ENCODE measurements around the gene RNF215. TPM values are rescaled to one million over a fixed set of nuclear protein-coding genes. Genes with fewer than 3 reads are reported as not detected.

RNF215 gene
- total RNA-seq, 3 donors from 2014 or later (not counting 1 experiment from before 2014, with no cell fraction given), result 7.5 to 9.8 (median 9.5) TPM

DNA sequence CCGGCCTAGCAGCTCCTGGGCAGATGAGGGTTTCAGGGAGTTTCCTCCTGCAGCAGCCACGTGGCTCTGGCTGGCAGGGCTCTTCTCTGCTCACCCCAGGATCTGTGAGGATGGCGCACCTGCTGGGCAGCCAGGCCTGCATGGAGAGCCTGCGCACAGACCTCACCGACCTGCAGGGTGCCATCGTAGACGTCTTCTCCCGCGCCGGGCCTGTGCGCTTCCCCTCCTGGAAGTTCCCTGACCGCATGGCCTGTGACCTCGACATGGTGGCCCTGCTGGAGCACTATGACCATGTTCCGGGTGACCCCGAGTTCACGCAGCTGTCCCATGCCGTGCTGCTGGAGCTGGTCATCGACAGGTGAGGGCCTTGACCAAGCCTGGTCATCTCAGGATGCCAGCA, 21.3 kb downstream of the RNF215 start:
- DNase-seq, result no peak
- no peak overlapping the region for H3K4me3 ChIP-seq (ENCODE audit: low read length)
- no peak overlapping the region for H3K27ac ChIP-seq (ENCODE audit: low read length)
- H3K9me3 Mint-ChIP-seq, result no peaks in the 10 kb centered on the region
- no peaks in the 10 kb centered on the region for H3K36me3 Mint-ChIP-seq
- H3K27me3 ChIP-seq (ENCODE audit: control insufficient read depth, insufficient read depth, low read length), result no peaks in the 10 kb centered on the region
- ATAC-seq, result no peak
- TF ChIP-seq, protein P1, sequence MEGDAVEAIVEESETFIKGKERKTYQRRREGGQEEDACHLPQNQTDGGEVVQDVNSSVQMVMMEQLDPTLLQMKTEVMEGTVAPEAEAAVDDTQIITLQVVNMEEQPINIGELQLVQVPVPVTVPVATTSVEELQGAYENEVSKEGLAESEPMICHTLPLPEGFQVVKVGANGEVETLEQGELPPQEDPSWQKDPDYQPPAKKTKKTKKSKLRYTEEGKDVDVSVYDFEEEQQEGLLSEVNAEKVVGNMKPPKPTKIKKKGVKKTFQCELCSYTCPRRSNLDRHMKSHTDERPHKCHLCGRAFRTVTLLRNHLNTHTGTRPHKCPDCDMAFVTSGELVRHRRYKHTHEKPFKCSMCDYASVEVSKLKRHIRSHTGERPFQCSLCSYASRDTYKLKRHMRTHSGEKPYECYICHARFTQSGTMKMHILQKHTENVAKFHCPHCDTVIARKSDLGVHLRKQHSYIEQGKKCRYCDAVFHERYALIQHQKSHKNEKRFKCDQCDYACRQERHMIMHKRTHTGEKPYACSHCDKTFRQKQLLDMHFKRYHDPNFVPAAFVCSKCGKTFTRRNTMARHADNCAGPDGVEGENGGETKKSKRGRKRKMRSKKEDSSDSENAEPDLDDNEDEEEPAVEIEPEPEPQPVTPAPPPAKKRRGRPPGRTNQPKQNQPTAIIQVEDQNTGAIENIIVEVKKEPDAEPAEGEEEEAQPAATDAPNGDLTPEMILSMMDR (IDR thresholded peaks at IDR 0.05), result no peak
- H3K4me3 Mint-ChIP-seq, result no peak overlapping the region
- H3K27ac Mint-ChIP-seq, result no peak overlapping the region
- H3K4me1 Mint-ChIP-seq, result no peaks in the 10 kb centered on the region
- WGBS (ENCODE audit: insufficient coverage), result 93% methylated on average over 18 of the region's 18 CpGs
- no peaks in the 10 kb centered on the region for H3K4me1 ChIP-seq (ENCODE audit: control insufficient read depth, insufficient read depth, low read length)
- H3K27me3 Mint-ChIP-seq (ENCODE audit: low read depth in 2 of 2), result no peaks in the 10 kb centered on the region
- H3K36me3 ChIP-seq (ENCODE audit: control insufficient read depth, insufficient read depth, low read length), result no peaks in the 10 kb centered on the region
- no peaks in the 10 kb centered on the region for H3K9me3 ChIP-seq (ENCODE audit: control insufficient read depth, insufficient read depth, low read length)
- intact Hi-C loops (cut with micrococcal nuclease), result no loop called here

DNA sequence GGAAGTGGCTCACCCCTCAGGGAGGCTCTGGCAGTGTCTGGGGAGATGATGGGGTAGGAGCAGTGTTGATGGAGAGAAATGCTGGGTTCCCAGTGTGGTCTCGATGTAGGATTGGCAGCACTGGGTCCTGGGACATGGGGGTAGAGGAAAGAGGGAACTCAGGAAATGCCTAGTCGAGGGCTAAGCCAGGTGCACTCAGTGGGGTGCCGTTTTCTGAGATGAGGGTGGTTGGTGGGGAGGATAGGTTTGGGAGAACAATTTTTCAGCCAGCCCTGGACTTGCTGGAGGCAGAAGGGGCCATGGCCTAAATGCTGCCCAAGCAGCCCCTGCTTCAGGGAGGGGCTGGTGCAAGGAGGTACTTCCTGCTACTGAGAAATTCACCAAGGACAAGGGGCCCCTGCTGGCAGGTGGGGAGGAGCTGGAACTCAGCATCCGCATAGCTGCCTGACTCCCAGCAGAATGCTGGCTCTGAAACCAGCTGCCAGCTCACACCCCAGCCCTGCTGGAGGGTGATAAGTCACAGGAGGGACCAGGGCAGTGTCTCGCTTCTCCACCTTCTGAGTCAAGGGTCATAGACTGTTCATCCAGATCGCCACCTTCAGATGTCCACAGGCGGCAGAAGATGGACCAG, 24.4 kb downstream of the RNF215 start:
- 81% methylated on average over 7 of the region's 7 CpGs for WGBS (ENCODE audit: insufficient coverage)
- no peaks in the 10 kb centered on the region for H3K9me3 Mint-ChIP-seq
- Histone ChIP-seq H3K4me3 (ENCODE audit: low read length) (no peak overlapping the region), H3K4me1 (ENCODE audit: control insufficient read depth, insufficient read depth, low read length) (peaks cover under 1% of the 10 kb centered on the region), H3K36me3 (ENCODE audit: control insufficient read depth, insufficient read depth, low read length) (no peaks in the 10 kb centered on the region), H3K27ac (ENCODE audit: low read length) (no peak overlapping the region), H3K9me3 (ENCODE audit: control insufficient read depth, insufficient read depth, low read length) (no peaks in the 10 kb centered on the region), H3K27me3 (ENCODE audit: control insufficient read depth, insufficient read depth, low read length) (no peaks in the 10 kb centered on the region)
- intact Hi-C loops (cut with micrococcal nuclease), result no loop called here
- peaks cover 5% of the 10 kb centered on the region in 2 donors for H3K4me1 Mint-ChIP-seq
- DNase-seq (no peak), ATAC-seq (no peak)
- H3K4me3 Mint-ChIP-seq, result no peak overlapping the region
- no peak overlapping the region for H3K27ac Mint-ChIP-seq
- peaks cover 0 to 3% of the 10 kb centered on the region in 2 donors for H3K27me3 Mint-ChIP-seq (ENCODE audit: low read depth in 2 of 2)
- no peaks in the 10 kb centered on the region for H3K36me3 Mint-ChIP-seq
- TF ChIP-seq, protein P1 (IDR thresholded peaks at IDR 0.05), result no peak

DNA sequence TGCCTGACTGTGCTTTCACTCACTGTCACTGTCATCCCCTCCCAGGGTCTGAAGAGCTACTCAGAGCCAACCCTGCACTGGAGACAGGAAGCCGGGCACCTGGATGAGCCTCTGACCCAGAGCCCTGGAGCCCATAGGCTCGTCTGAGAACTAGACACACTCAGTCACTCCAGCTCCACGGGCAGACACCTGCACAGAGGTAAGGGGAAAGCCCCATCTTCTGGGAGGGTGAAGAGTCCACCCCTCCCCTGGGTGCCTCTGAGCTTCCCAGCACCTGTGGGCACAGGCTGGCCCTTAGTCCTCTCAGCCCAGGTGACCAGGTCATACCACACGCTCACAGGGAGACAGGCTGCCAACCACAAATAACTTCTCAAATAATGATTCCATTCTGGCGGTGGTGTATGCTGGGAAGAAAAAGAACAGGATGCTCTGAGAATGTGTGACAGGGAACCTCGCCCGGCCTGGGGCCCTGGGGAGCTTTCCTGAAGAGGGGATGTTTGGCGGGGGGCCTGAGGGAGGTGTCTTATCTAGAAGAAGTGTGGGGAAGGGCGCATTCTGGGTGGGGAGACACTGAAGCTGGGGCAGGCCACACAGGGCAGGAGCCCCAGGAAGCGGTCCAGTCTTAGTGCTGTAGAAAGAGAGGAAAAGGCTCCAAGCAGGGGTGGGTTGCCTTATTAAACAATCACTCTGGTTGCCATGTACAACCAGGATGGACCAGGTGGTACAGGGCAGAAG, 25.1 kb downstream of the RNF215 start:
- no peak for ATAC-seq
- intact Hi-C loops (cut with micrococcal nuclease), result no loop called here

More for the DNA sequence above, 25.1 kb downstream of the RNF215 start:
- Histone ChIP-seq H3K36me3 (ENCODE audit: control insufficient read depth, insufficient read depth, low read length) (no peaks in the 10 kb centered on the region), H3K4me3 (ENCODE audit: low read length) (no peak overlapping the region), H3K27me3 (ENCODE audit: control insufficient read depth, insufficient read depth, low read length) (no peaks in the 10 kb centered on the region), H3K4me1 (ENCODE audit: control insufficient read depth, insufficient read depth, low read length) (peaks cover 7% of the 10 kb centered on the region), H3K9me3 (ENCODE audit: control insufficient read depth, insufficient read depth, low read length) (no peaks in the 10 kb centered on the region), H3K27ac (ENCODE audit: low read length) (no peak overlapping the region)
- WGBS (ENCODE audit: insufficient coverage), result 89% methylated on average over 9 of the region's 10 CpGs
- TF ChIP-seq, protein P1 (IDR thresholded peaks at IDR 0.05), result no peak
- H3K27ac Mint-ChIP-seq, result no peak overlapping the region
- H3K4me3 Mint-ChIP-seq, result no peak overlapping the region
- H3K9me3 Mint-ChIP-seq, result no peaks in the 10 kb centered on the region
- H3K27me3 Mint-ChIP-seq (ENCODE audit: low read depth in 2 of 2), result peaks cover 0 to 3% of the 10 kb centered on the region in 2 donors
- H3K36me3 Mint-ChIP-seq, result no peaks in the 10 kb centered on the region
- peaks cover 9 to 10% of the 10 kb centered on the region in 2 donors for H3K4me1 Mint-ChIP-seq
- DNase-seq, result no peak
